H1 (cell line): ENCODE results near the gene IQGAP3. TPM values are rescaled to one million over a fixed set of nuclear protein-coding genes. Genes with fewer than 3 reads are reported as not detected.

Experiments
- BACH1 ChIP-seq: IDR thresholded peaks from 2 replicates; pipeline ENCODE4 v1.6.1; 2012; ENCODE audit warnings: low read length, improper control_type of control experiment
- CTCF ChIP-seq, 3 experiments: IDR thresholded peaks; 1 replicate in 2 of 3; 2 replicates in 1 of 3; pipeline versions ENCODE4 v1.5.1 to v1.6.1; 2011; ENCODE audit warnings: low read length in 3 of 3, mild to moderate bottlenecking in 3 of 3, inconsistent platforms in 2 of 3, low read depth in 1 of 3, moderate library complexity in 1 of 3; ENCODE audit not compliant: insufficient read depth in 1 of 3; ENCODE audit errors: control extremely low read depth in 1 of 3
- polyA plus RNA-seq, 7 experiments: library from polyadenylated mRNA; depleted of rRNA in 3 of 7; stranded (reverse) in 5 of 7; unstranded in 2 of 7; fragments of >200 nt in 5 of 7; fragments of 200-250 nt in 2 of 7; gene quantifications; 1 replicate in 5 of 7; 2 replicates in 1 of 7; 4 replicates in 1 of 7; pipeline versions ENCODE4 v1.2.1 to v1.2.3, GENCODE V29; 2011 to 2013; ENCODE audit warnings: missing spikeins in 2 of 7, mixed read lengths in 2 of 7
- total RNA-seq: library from RNA; stranded (reverse); fragmentation: NEBNext Ultra II Directional; extraction: Animal tissue kit (Norgen Biotek cat#: 25700); gene quantifications from 2 replicates; pipeline ENCODE4 v1.2.1, GENCODE V29; 2021
- TF ChIP-seq, protein P1 (sequence below): fragments of 300-600 bp; sonication (generic); IDR thresholded peaks from 2 replicates; pipeline ENCODE4 v1.7.1; 2012; ENCODE audit warnings: low read length, moderate library complexity, mild to moderate bottlenecking, inconsistent platforms; ENCODE audit not compliant: insufficient replicate concordance

The IQGAP3 gene
- total and polyA plus RNA-seq, 2 of the 8 experiments (the other 6 are each of a cell fraction or from before 2014, with no cell fraction given) = 14.6 to 22.3 TPM

DNA sequence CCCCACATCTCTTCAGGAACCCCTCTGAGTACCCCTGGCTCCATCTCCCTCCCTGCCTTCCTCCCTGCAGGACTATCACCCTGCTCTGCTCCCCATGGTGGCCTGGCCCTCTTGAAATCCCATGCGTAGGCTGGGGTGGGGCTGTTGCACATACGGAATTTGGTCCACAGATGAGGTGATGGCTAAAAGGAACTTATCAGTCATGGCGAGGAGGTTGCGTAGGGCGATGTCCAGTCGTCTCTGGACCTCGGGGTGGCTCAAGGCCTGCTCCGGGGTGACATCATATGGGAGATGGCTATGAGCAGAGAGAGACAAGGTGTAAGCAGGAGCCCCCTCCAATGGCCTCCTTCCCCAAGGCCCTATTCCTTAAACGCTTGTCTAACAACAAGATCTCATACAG, 35.3 kb downstream of the IQGAP3 start (continued):
- TF ChIP-seq, protein P1, sequence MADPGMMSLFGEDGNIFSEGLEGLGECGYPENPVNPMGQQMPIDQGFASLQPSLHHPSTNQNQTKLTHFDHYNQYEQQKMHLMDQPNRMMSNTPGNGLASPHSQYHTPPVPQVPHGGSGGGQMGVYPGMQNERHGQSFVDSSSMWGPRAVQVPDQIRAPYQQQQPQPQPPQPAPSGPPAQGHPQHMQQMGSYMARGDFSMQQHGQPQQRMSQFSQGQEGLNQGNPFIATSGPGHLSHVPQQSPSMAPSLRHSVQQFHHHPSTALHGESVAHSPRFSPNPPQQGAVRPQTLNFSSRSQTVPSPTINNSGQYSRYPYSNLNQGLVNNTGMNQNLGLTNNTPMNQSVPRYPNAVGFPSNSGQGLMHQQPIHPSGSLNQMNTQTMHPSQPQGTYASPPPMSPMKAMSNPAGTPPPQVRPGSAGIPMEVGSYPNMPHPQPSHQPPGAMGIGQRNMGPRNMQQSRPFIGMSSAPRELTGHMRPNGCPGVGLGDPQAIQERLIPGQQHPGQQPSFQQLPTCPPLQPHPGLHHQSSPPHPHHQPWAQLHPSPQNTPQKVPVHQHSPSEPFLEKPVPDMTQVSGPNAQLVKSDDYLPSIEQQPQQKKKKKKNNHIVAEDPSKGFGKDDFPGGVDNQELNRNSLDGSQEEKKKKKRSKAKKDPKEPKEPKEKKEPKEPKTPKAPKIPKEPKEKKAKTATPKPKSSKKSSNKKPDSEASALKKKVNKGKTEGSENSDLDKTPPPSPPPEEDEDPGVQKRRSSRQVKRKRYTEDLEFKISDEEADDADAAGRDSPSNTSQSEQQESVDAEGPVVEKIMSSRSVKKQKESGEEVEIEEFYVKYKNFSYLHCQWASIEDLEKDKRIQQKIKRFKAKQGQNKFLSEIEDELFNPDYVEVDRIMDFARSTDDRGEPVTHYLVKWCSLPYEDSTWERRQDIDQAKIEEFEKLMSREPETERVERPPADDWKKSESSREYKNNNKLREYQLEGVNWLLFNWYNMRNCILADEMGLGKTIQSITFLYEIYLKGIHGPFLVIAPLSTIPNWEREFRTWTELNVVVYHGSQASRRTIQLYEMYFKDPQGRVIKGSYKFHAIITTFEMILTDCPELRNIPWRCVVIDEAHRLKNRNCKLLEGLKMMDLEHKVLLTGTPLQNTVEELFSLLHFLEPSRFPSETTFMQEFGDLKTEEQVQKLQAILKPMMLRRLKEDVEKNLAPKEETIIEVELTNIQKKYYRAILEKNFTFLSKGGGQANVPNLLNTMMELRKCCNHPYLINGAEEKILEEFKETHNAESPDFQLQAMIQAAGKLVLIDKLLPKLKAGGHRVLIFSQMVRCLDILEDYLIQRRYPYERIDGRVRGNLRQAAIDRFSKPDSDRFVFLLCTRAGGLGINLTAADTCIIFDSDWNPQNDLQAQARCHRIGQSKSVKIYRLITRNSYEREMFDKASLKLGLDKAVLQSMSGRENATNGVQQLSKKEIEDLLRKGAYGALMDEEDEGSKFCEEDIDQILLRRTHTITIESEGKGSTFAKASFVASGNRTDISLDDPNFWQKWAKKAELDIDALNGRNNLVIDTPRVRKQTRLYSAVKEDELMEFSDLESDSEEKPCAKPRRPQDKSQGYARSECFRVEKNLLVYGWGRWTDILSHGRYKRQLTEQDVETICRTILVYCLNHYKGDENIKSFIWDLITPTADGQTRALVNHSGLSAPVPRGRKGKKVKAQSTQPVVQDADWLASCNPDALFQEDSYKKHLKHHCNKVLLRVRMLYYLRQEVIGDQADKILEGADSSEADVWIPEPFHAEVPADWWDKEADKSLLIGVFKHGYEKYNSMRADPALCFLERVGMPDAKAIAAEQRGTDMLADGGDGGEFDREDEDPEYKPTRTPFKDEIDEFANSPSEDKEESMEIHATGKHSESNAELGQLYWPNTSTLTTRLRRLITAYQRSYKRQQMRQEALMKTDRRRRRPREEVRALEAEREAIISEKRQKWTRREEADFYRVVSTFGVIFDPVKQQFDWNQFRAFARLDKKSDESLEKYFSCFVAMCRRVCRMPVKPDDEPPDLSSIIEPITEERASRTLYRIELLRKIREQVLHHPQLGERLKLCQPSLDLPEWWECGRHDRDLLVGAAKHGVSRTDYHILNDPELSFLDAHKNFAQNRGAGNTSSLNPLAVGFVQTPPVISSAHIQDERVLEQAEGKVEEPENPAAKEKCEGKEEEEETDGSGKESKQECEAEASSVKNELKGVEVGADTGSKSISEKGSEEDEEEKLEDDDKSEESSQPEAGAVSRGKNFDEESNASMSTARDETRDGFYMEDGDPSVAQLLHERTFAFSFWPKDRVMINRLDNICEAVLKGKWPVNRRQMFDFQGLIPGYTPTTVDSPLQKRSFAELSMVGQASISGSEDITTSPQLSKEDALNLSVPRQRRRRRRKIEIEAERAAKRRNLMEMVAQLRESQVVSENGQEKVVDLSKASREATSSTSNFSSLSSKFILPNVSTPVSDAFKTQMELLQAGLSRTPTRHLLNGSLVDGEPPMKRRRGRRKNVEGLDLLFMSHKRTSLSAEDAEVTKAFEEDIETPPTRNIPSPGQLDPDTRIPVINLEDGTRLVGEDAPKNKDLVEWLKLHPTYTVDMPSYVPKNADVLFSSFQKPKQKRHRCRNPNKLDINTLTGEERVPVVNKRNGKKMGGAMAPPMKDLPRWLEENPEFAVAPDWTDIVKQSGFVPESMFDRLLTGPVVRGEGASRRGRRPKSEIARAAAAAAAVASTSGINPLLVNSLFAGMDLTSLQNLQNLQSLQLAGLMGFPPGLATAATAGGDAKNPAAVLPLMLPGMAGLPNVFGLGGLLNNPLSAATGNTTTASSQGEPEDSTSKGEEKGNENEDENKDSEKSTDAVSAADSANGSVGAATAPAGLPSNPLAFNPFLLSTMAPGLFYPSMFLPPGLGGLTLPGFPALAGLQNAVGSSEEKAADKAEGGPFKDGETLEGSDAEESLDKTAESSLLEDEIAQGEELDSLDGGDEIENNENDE = no peak
- TF ChIP-seq CTCF (IDR thresholded peaks at IDR 0.05; ENCODE audit: control extremely low read depth in 1 of 3, insufficient read depth in 1 of 3, low read depth in 1 of 3, low read length in 3 of 3) (no peak), BACH1 (no peak)
